22Rv1 (cell line): ENCODE results near the gene RAB42.

ENCODE experiments used
- CTCF ChIP-seq: fragments of 450-650 bp; IDR thresholded peaks from 2 replicates; pipeline ENCODE4 v1.5.1; 2017; ENCODE audit warnings: mild to moderate bottlenecking
- ZFX ChIP-seq: fragments of 450-650 bp; IDR thresholded peaks from 2 replicates; pipeline ENCODE4 v1.6.1; 2017; ENCODE audit warnings: antibody characterized with exemption, borderline replicate concordance

- TF ChIP-seq CTCF (no peak), ZFX (no peak)
These were observed 9.8 kb upstream of the RAB42 start for GRCh38 chr1:28582248-28582615.
